OCI-LY1 (cell line): ENCODE data around the gene SMYD5.

Experiments
- H2AFZ ChIP-seq: fragments of 200-600 bp; sonication (generic), shearing (Covaris generic); 2 replicates; pipeline ENCODE4 v1.6.0; 2014; ENCODE audit warnings: antibody characterized with exemption, mild to moderate bottlenecking, low read length
- H3F3A ChIP-seq: fragments of 200-600 bp; sonication (generic), shearing (Covaris generic); 2 replicates; pipeline ENCODE4 v1.6.0; 2014; ENCODE audit warnings: mild to moderate bottlenecking, antibody characterized with exemption, low read length, moderate library complexity; ENCODE audit not compliant: insufficient read depth
- H3K27ac ChIP-seq: fragments of 200-600 bp; sonication (generic); 2 replicates; pipeline ENCODE4 v1.5.1; 2014; ENCODE audit warnings: low read length, mixed run types, mild to moderate bottlenecking, low read depth; ENCODE audit not compliant: poor library complexity, severe bottlenecking
- H3K27me3 ChIP-seq: fragments of 200-600 bp; sonication (generic); 2 replicates; pipeline ENCODE4 v1.6.0; 2014; ENCODE audit warnings: antibody characterized with exemption, mild to moderate bottlenecking, low read length, moderate library complexity; ENCODE audit not compliant: insufficient read depth
- H3K36me3 ChIP-seq: fragments of 200-600 bp; sonication (generic); 2 replicates; pipeline ENCODE4 v1.6.1; 2014; ENCODE audit warnings: mild to moderate bottlenecking, antibody characterized with exemption, low read length, moderate library complexity, mixed read lengths; ENCODE audit not compliant: insufficient read depth
- H3K4me1 ChIP-seq: fragments of 200-600 bp; sonication (generic); 2 replicates; pipeline ENCODE4 v1.5.1; 2014; ENCODE audit warnings: mild to moderate bottlenecking, low read length, moderate library complexity; ENCODE audit not compliant: insufficient read depth, severe bottlenecking
- H3K4me2 ChIP-seq: fragments of 200-600 bp; sonication (generic), shearing (Covaris generic); 2 replicates; pipeline ENCODE4 v1.6.1; 2014; ENCODE audit warnings: low read length
- H3K4me3 ChIP-seq: fragments of 200-600 bp; sonication (generic); 2 replicates; pipeline ENCODE4 v1.5.1; 2014; ENCODE audit warnings: low read length, low read depth, mild to moderate bottlenecking, mixed read lengths; ENCODE audit not compliant: poor library complexity, severe bottlenecking
- H3K79me2 ChIP-seq: fragments of 200-600 bp; shearing (Covaris generic); 2 replicates; pipeline ENCODE4 v1.6.1; 2016; ENCODE audit warnings: mixed run types, low read length, mixed read lengths; ENCODE audit not compliant: insufficient read depth
- H3K9ac ChIP-seq: fragments of 200-600 bp; sonication (generic), shearing (Covaris generic); 2 replicates; pipeline ENCODE4 v1.6.1; 2014; ENCODE audit warnings: mild to moderate bottlenecking, low read length, mixed read lengths
- H3K9me2 ChIP-seq: fragments of 200-600 bp; sonication (generic), shearing (Covaris generic); 2 replicates; pipeline ENCODE4 v1.6.1; 2014; ENCODE audit warnings: low read depth, mild to moderate bottlenecking, low read length, mixed read lengths
- H3K9me3 ChIP-seq: fragments of 200-600 bp; shearing (Covaris generic); 2 replicates; pipeline ENCODE4 v1.6.1; 2014; ENCODE audit warnings: low read length, mixed read lengths
- H4K20me1 ChIP-seq: fragments of 200-600 bp; sonication (generic), shearing (Covaris generic); 2 replicates; pipeline ENCODE4 v1.6.0; 2016; ENCODE audit warnings: mild to moderate bottlenecking, low read length; ENCODE audit not compliant: insufficient read depth
- EZH2 ChIP-seq: fragments of 200-600 bp; sonication (generic), shearing (Covaris generic); IDR thresholded peaks from 2 replicates; pipeline ENCODE4 v1.8.0; 2017; ENCODE audit warnings: borderline replicate concordance, mixed run types, mild to moderate bottlenecking, antibody characterized with exemption, low read length, moderate library complexity, mixed read lengths
- TF ChIP-seq, protein P1 (sequence below): fragments of 200-600 bp; sonication (generic), shearing (Covaris generic); IDR thresholded peaks from 2 replicates; pipeline ENCODE4 v1.5.1; 2017; ENCODE audit warnings: mild to moderate bottlenecking, antibody characterized with exemption, low read length, moderate library complexity, mixed read lengths

Gene SMYD5

DNA sequence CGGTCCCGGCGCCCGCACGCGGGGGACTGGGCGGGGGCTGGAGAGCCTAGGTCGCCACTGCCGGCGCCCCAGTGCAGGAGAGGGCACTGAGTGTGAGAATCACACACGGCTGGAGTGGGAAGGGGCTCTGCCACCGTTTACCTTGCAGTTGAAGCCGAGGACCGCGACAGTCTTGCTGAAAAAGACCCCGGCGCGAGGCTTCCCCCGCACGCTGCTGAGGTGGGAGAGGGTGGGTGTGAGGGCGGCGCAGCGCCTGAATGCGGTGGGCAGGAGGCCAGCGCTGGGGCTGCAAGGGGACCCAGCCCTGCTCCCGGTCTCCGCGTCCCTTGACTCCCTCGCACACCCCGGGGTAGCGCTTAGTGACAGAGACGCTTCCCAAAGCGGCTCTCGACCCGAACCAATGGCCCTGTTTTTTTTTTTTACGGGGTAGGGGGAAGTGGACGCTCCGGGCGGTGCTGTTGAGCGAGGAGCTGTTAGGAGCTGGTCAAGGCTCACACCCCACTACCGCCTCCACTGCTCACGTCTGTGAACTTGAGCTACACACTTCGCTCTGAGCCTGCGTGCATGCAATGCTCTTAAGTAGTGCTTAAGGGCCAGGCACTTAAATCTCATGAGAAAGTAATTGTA lies 10.9 kb upstream of the SMYD5 start:
- no peaks in the 10 kb centered on the region for H3K79me2 ChIP-seq
- no peaks in the 10 kb centered on the region for H3K9me2 ChIP-seq
- H3K9ac ChIP-seq: no peak overlapping the region
- H3K27ac ChIP-seq: no peak overlapping the region
- H3K9me3 ChIP-seq: no peaks in the 10 kb centered on the region
- H3K4me2 ChIP-seq: no peak overlapping the region
- no peaks in the 10 kb centered on the region for H4K20me1 ChIP-seq
- no peaks in the 10 kb centered on the region for H3K36me3 ChIP-seq
- no peaks in the 10 kb centered on the region for H3F3A ChIP-seq
- H3K27me3 ChIP-seq: no peaks in the 10 kb centered on the region
- no peak overlapping the region for H3K4me3 ChIP-seq
- H3K4me1 ChIP-seq: no peaks in the 10 kb centered on the region
- no peak overlapping the region for H2AFZ ChIP-seq
- TF ChIP-seq, protein P1, sequence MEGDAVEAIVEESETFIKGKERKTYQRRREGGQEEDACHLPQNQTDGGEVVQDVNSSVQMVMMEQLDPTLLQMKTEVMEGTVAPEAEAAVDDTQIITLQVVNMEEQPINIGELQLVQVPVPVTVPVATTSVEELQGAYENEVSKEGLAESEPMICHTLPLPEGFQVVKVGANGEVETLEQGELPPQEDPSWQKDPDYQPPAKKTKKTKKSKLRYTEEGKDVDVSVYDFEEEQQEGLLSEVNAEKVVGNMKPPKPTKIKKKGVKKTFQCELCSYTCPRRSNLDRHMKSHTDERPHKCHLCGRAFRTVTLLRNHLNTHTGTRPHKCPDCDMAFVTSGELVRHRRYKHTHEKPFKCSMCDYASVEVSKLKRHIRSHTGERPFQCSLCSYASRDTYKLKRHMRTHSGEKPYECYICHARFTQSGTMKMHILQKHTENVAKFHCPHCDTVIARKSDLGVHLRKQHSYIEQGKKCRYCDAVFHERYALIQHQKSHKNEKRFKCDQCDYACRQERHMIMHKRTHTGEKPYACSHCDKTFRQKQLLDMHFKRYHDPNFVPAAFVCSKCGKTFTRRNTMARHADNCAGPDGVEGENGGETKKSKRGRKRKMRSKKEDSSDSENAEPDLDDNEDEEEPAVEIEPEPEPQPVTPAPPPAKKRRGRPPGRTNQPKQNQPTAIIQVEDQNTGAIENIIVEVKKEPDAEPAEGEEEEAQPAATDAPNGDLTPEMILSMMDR: no peak
- TF ChIP-seq EZH2: no peak

DNA sequence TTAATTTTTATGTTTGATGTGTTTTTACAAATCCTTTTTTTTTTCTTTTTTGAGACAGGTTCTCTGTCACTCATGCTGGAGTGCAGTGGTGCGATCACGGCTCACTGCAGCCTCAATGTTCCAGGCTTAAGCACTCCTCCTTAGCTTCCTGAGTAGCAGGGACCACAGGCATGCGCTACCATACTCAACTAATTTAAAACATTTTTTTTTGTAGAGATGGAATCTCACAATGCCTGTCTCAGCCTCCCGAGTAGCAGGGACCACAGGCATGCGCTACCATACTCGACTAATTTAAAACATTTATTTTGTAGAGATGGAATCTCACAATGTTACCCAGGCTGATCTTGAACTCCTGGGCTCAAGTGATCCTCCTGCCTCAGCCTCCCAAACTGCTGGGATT lies 8.4 kb upstream of the SMYD5 start:
- Histone ChIP-seq H3K27me3 (0 out of 2 replicates have a peak, but pooled peaks cover 2% of the 10 kb centered on the region), H3K9ac (no peak overlapping the region)

DNA sequence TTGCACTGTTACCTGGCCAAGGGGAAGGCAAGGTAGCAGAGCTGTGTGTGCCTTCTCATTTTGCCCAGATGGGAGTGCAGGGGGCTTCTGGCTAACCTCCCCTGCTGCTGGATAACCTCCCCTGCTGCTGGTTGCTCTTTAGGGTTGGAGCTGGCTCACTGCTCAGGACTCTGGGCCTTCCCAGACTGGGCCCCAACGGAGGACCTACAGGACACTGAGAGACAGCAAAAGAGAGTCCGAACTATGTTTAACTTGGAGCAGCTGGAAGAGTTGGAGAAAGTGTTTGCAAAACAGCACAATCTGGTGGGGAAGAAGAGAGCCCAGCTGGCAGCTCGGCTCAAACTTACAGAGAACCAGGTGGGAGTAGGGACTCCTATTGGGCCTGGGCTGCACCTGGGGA lies 5.8 kb upstream of the SMYD5 start:
- no peak overlapping the region for H3K27ac ChIP-seq
- no peaks in the 10 kb centered on the region for H3K9me3 ChIP-seq
- no peak overlapping the region for H3K9ac ChIP-seq
- H3K4me3 ChIP-seq: no peak overlapping the region
- no peaks in the 10 kb centered on the region for H3F3A ChIP-seq
- no peaks in the 10 kb centered on the region for H3K36me3 ChIP-seq
- no peak overlapping the region for H3K4me2 ChIP-seq
- H3K27me3 ChIP-seq: 0 out of 2 replicates have a peak, but pooled peaks cover 2% of the 10 kb centered on the region
- no peak overlapping the region for H2AFZ ChIP-seq
- no peaks in the 10 kb centered on the region for H3K9me2 ChIP-seq
- peaks cover 7% of the 10 kb centered on the region for H3K4me1 ChIP-seq
- H4K20me1 ChIP-seq: no peaks in the 10 kb centered on the region
- TF ChIP-seq, protein P1: no peak
- no peak for TF ChIP-seq EZH2
- no peaks in the 10 kb centered on the region for H3K79me2 ChIP-seq

More for the DNA sequence above, 8.4 kb upstream of the SMYD5 start:
- Histone ChIP-seq H4K20me1 (no peaks in the 10 kb centered on the region), H3K4me1 (no peaks in the 10 kb centered on the region), H2AFZ (no peak overlapping the region), H3K9me2 (no peaks in the 10 kb centered on the region), H3K79me2 (no peaks in the 10 kb centered on the region), H3K27ac (no peak overlapping the region), H3K4me2 (no peak overlapping the region), H3F3A (no peaks in the 10 kb centered on the region), H3K36me3 (no peaks in the 10 kb centered on the region), H3K4me3 (no peak overlapping the region), H3K9me3 (no peaks in the 10 kb centered on the region)
- TF ChIP-seq EZH2: no peak
- TF ChIP-seq, protein P1: no peak
